ENCODE results near the gene BCAR3.

GRCh38 chr1:93565496-93566206 is 116.0 kb downstream of the BCAR3 start:
- no peak for TF ChIP-seq REST (IDR thresholded peaks at IDR 0.05; ENCODE audit: insufficient read depth in 1 of 2, low read depth in 2 of 2, low read length in 1 of 2)
- no peak for TF ChIP-seq SIN3A (IDR thresholded peaks at IDR 0.05; ENCODE audit: borderline replicate concordance, insufficient read depth, low read depth, low read length)
- no peak for TF ChIP-seq CTCF (IDR thresholded peaks at IDR 0.05)
- no peak for TF ChIP-seq POLR2AphosphoS5 (IDR thresholded peaks at IDR 0.05; ENCODE audit: low read depth, low read length)

Data from Panc1 (cell line).